Neural cell (in vitro differentiated cells): ENCODE data around the gene OPRM1. TPM values are rescaled to one million over a fixed set of nuclear protein-coding genes. Genes with fewer than 3 reads are reported as not detected.

Experiments
- H2AFZ ChIP-seq: fragments of 200-600, 300-800 bp; sonication (generic), shearing (Covaris generic); 2 replicates; pipeline ENCODE4 v1.6.0; 2014; ENCODE audit warnings: low read depth, mild to moderate bottlenecking, antibody characterized with exemption, low read length, moderate library complexity
- H3F3A ChIP-seq: fragments of 200-600 bp; shearing (Covaris generic); 2 replicates; pipeline ENCODE4 v1.6.1; 2016; ENCODE audit warnings: mild to moderate bottlenecking, moderate library complexity, mixed read lengths, antibody characterized with exemption, low read length; ENCODE audit not compliant: insufficient read depth, poor library complexity, severe bottlenecking
- H3K27ac ChIP-seq: fragments of 200-600, 300-800 bp; sonication (generic), shearing (Covaris generic); 2 replicates; pipeline ENCODE4 v1.5.1; 2014; ENCODE audit warnings: mild to moderate bottlenecking, low read length, moderate library complexity
- H3K27me3 ChIP-seq: fragments of 300-800, 200-600 bp; sonication (generic), shearing (Covaris generic); 2 replicates; pipeline ENCODE4 v1.6.0; 2014; ENCODE audit warnings: mild to moderate bottlenecking, low read depth, low read length, moderate library complexity; ENCODE audit not compliant: insufficient read depth
- H3K36me3 ChIP-seq: fragments of 300-800, 200-600 bp; sonication (generic), shearing (Covaris generic); 2 replicates; pipeline ENCODE4 v1.5.1; 2014; ENCODE audit warnings: mild to moderate bottlenecking, antibody characterized with exemption, low read length, moderate library complexity; ENCODE audit not compliant: insufficient read depth
- H3K4me2 ChIP-seq: fragments of 300-800, 200-600 bp; sonication (generic), shearing (Covaris generic); 2 replicates; pipeline ENCODE4 v1.6.0; 2014; ENCODE audit warnings: mild to moderate bottlenecking, low read length
- H3K4me3 ChIP-seq: fragments of 300-800, 200-600 bp; sonication (generic), shearing (Covaris generic); 2 replicates; pipeline ENCODE4 v1.5.1; 2014; ENCODE audit warnings: mild to moderate bottlenecking, low read length, moderate library complexity
- H3K79me2 ChIP-seq: fragments of 200-600 bp; shearing (Covaris generic); replicated peaks from 2 replicates; pipeline ENCODE4 v1.6.0; 2014; ENCODE audit warnings: mild to moderate bottlenecking, low read length, moderate library complexity; ENCODE audit not compliant: insufficient read depth
- H3K9ac ChIP-seq: fragments of 300-800, 200-600 bp; sonication (generic), shearing (Covaris generic); 2 replicates; pipeline ENCODE4 v1.6.1; 2016; ENCODE audit warnings: mild to moderate bottlenecking, low read length, mixed read lengths
- H3K9me2 ChIP-seq: fragments of 200-600 bp; shearing (Covaris generic); 2 replicates; pipeline ENCODE4 v1.6.1; 2016; ENCODE audit warnings: mild to moderate bottlenecking, low read length, mixed read lengths; ENCODE audit not compliant: insufficient read depth
- H3K9me3 ChIP-seq: fragments of 200-600, 300-800 bp; sonication (generic), shearing (Covaris generic); 2 replicates; pipeline ENCODE4 v1.6.1; 2016; ENCODE audit warnings: mild to moderate bottlenecking, mixed run types, low read length, moderate library complexity, mixed read lengths
- H4K20me1 ChIP-seq: fragments of 200-600 bp; shearing (Covaris generic); 2 replicates; pipeline ENCODE4 v1.6.1; 2016; ENCODE audit warnings: mild to moderate bottlenecking, mixed run types; ENCODE audit not compliant: insufficient read depth
- EP300 ChIP-seq: fragments of 450-650 bp; conservative IDR thresholded peaks from 2 replicates; pipeline ENCODE4 v1.6.1; 2014; ENCODE audit warnings: antibody characterized with exemption, mild to moderate bottlenecking, moderate library complexity; ENCODE audit not compliant: poor library complexity, severe bottlenecking
- EZH2 ChIP-seq: fragments of 200-600, 300-800 bp; shearing (Covaris generic), sonication (generic); IDR thresholded peaks from 2 replicates; pipeline ENCODE4 v1.6.1; 2014; ENCODE audit warnings: antibody characterized with exemption, low read length, borderline replicate concordance, mild to moderate bottlenecking; ENCODE audit not compliant: insufficient read depth, poor library complexity, severe bottlenecking
- MXI1 ChIP-seq: fragments of 450-650 bp; conservative IDR thresholded peaks from 2 replicates; pipeline ENCODE4 v1.6.1; 2014; ENCODE audit warnings: antibody characterized with exemption, mild to moderate bottlenecking; ENCODE audit not compliant: poor library complexity, severe bottlenecking
- POLR2AphosphoS5 ChIP-seq: IDR thresholded peaks from 2 replicates; pipeline ENCODE4 v1.6.1; 2012
- RAD21 ChIP-seq: fragments of 450-650 bp; conservative IDR thresholded peaks from 2 replicates; pipeline ENCODE4 v1.6.1; 2014; ENCODE audit warnings: antibody characterized with exemption, mild to moderate bottlenecking, moderate library complexity
- SMC3 ChIP-seq: fragments of 450-650 bp; conservative IDR thresholded peaks from 2 replicates; pipeline ENCODE4 v1.6.1; 2014; ENCODE audit warnings: antibody characterized with exemption, mild to moderate bottlenecking, moderate library complexity; ENCODE audit not compliant: poor library complexity
- TAF1 ChIP-seq: IDR thresholded peaks from 2 replicates; pipeline ENCODE4 v1.6.1; 2012; ENCODE audit warnings: low read depth
- polyA plus RNA-seq: library from polyadenylated mRNA; depleted of rRNA; stranded (reverse); fragments of >200 nt; gene quantifications from 2 replicates; pipeline ENCODE4 v1.2.3, GENCODE V29; 2014
- TF ChIP-seq, protein P1 (sequence below): IDR thresholded peaks from 2 replicates; pipeline ENCODE4 v1.6.1; 2012; ENCODE audit warnings: borderline replicate concordance
- TF ChIP-seq, protein P2 (sequence below): fragments of 450-650 bp; IDR thresholded peaks from 2 replicates; pipeline ENCODE4 v1.5.1; 2014; ENCODE audit warnings: antibody characterized with exemption, mild to moderate bottlenecking, moderate library complexity; ENCODE audit not compliant: poor library complexity, severe bottlenecking

The OPRM1 gene
- polyA plus RNA-seq, 1 donor from 2014 or later: 1.5 TPM

DNA sequence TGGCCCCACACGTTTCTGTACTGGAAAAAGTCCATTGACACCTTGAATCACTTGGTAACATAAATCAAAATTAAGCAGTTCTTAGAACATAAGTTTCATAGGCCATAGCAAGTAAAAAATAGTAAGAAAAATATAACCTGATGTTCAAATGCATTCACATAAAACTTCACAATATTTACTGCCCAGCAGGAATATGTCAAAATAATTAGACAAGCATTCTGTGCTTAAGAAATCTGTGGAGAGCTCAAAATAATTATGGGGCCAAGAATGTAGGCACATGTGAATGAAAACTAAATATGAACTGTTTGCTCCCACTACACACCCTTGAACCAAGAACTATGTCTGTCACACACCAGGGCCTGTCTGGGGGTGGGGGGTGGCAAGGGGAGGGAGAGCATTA lies 246.8 kb downstream of the OPRM1 start:
- H3K27ac ChIP-seq: no peak overlapping the region
- no peaks in the 10 kb centered on the region for H3K9me2 ChIP-seq
- H3K4me2 ChIP-seq: no peak overlapping the region
- no peak overlapping the region for H2AFZ ChIP-seq
- H3K9me3 ChIP-seq: no peaks in the 10 kb centered on the region
- no peaks in the 10 kb centered on the region for H3K79me2 ChIP-seq
- H3F3A ChIP-seq: no peaks in the 10 kb centered on the region
- no peak overlapping the region for H3K4me3 ChIP-seq
- TF ChIP-seq, protein P1, sequence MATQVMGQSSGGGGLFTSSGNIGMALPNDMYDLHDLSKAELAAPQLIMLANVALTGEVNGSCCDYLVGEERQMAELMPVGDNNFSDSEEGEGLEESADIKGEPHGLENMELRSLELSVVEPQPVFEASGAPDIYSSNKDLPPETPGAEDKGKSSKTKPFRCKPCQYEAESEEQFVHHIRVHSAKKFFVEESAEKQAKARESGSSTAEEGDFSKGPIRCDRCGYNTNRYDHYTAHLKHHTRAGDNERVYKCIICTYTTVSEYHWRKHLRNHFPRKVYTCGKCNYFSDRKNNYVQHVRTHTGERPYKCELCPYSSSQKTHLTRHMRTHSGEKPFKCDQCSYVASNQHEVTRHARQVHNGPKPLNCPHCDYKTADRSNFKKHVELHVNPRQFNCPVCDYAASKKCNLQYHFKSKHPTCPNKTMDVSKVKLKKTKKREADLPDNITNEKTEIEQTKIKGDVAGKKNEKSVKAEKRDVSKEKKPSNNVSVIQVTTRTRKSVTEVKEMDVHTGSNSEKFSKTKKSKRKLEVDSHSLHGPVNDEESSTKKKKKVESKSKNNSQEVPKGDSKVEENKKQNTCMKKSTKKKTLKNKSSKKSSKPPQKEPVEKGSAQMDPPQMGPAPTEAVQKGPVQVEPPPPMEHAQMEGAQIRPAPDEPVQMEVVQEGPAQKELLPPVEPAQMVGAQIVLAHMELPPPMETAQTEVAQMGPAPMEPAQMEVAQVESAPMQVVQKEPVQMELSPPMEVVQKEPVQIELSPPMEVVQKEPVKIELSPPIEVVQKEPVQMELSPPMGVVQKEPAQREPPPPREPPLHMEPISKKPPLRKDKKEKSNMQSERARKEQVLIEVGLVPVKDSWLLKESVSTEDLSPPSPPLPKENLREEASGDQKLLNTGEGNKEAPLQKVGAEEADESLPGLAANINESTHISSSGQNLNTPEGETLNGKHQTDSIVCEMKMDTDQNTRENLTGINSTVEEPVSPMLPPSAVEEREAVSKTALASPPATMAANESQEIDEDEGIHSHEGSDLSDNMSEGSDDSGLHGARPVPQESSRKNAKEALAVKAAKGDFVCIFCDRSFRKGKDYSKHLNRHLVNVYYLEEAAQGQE: no peak
- no peak for TF ChIP-seq POLR2AphosphoS5
- TF ChIP-seq EZH2: no peak
- TF ChIP-seq TAF1: no peak
- TF ChIP-seq RAD21: no peak
- TF ChIP-seq, protein P2, sequence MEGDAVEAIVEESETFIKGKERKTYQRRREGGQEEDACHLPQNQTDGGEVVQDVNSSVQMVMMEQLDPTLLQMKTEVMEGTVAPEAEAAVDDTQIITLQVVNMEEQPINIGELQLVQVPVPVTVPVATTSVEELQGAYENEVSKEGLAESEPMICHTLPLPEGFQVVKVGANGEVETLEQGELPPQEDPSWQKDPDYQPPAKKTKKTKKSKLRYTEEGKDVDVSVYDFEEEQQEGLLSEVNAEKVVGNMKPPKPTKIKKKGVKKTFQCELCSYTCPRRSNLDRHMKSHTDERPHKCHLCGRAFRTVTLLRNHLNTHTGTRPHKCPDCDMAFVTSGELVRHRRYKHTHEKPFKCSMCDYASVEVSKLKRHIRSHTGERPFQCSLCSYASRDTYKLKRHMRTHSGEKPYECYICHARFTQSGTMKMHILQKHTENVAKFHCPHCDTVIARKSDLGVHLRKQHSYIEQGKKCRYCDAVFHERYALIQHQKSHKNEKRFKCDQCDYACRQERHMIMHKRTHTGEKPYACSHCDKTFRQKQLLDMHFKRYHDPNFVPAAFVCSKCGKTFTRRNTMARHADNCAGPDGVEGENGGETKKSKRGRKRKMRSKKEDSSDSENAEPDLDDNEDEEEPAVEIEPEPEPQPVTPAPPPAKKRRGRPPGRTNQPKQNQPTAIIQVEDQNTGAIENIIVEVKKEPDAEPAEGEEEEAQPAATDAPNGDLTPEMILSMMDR: no peak
- no peak for TF ChIP-seq SMC3
- TF ChIP-seq MXI1: no peak
- TF ChIP-seq EP300: no peak
- H3K36me3 ChIP-seq: no peaks in the 10 kb centered on the region
- H3K9ac ChIP-seq: no peak overlapping the region
- H4K20me1 ChIP-seq: no peaks in the 10 kb centered on the region
- H3K27me3 ChIP-seq: no peaks in the 10 kb centered on the region

DNA sequence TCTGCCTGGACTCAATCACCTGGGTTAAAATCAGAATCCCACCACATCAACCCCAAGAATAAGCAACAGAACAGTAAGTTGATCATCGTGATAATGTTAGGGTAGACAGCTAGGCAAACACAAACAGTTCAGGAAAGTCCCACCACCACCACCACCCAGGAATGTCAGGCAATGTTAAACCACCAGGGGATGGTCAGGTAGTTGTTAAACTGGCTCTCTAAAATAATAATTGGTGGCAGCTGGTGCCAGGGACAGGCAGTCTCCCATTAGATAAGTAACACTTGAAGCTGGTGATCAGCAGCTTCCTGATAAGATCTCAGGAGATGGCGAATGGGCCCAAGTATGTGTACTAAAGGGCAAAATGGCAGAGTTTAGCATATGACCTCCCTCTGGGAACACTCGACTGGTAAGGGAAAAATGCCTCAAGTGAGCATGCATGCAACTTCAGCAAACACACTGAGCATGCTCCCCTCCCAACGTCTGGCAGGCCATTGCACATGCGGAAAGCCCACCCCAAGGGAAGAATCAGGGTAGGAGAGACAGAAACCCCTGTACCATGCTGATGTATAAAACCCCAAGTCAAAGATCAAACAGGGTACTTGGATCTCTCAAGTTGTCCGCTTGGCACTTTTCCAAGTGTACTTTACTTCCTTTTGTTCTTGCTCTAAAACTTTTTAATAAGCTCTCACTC lies 250.9 kb downstream of the OPRM1 start:
- no peak for TF ChIP-seq EZH2
- TF ChIP-seq, protein P2: no peak
- TF ChIP-seq, protein P1: no peak
- no peak for TF ChIP-seq RAD21
- no peak for TF ChIP-seq TAF1
- TF ChIP-seq POLR2AphosphoS5: no peak
- no peak for TF ChIP-seq SMC3
- no peak for TF ChIP-seq EP300
- TF ChIP-seq MXI1: no peak
- Histone ChIP-seq H4K20me1 (no peaks in the 10 kb centered on the region), H3K79me2 (no peaks in the 10 kb centered on the region), H3K4me2 (no peak overlapping the region), H3F3A (no peaks in the 10 kb centered on the region), H3K4me3 (no peak overlapping the region), H3K9me3 (no peaks in the 10 kb centered on the region), H3K9me2 (no peaks in the 10 kb centered on the region), H3K27me3 (no peaks in the 10 kb centered on the region), H3K27ac (no peak overlapping the region), H3K9ac (no peak overlapping the region), H3K36me3 (no peaks in the 10 kb centered on the region), H2AFZ (no peak overlapping the region)
